GM23248 (cell line): ENCODE results near the gene SDC3.

Experiments used
- EZH2 ChIP-seq: fragments of 200-600 bp; sonication (generic); IDR thresholded peaks from 2 replicates; pipeline ENCODE4 v1.6.1; 2018; ENCODE audit warnings: antibody characterized with exemption, mild to moderate bottlenecking; ENCODE audit not compliant: insufficient read depth, poor library complexity, severe bottlenecking
- EZH2phosphoT487 ChIP-seq: fragments of 200-600 bp; sonication (generic); IDR thresholded peaks from 2 replicates; pipeline ENCODE4 v1.6.1; 2018; ENCODE audit warnings: antibody characterized with exemption, moderate library complexity, mild to moderate bottlenecking, low read depth; ENCODE audit not compliant: insufficient read depth

DNA sequence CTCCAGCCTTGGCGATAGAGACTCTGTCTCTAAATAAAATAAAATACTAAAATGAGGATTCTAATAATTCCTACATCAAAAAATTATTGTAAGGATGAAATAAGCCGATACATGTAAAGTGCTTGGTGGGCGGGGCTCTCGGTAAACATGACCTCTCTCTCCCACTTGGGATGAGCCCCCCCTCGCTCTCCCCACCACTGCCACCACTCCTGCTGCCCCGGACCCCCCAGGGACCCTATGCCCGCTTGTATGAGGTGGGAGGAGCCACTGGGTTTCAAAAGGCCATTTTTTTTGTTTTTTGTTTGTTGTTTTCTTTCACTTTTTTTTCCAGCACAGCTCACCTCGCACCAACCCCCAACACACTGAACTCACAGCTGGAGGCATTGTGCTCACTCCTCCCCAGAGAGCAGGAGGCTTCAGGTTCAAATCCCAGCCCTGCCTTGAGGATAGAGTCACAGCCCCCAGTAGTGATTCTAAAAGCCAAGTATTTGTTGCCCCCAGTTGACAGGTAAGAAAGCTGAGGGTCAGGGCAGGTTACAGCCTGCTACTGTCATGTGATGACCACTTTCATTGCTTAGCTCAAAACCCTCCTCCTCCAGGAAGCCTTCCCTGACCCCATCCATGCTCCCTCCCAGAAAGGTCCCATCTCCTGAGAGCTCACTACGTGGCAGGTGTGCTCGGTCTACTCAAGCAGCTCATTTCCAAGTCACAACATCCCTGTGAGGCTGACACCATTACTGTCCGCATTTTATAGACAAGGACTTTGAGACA lies 4.2 kb downstream of the SDC3 start:
- TF ChIP-seq EZH2phosphoT487 (no peak), EZH2 (no peak)
